GM13977 (cell line): Measurements from ENCODE around the gene SUPT16H.

Experiments used
- DNase-seq: peaks from one replicate; pipeline ENCODE4 v3.0.0; 2012; ENCODE audit warnings: low spot score
- in situ Hi-C: fragments of 300-500 bp; cut with MboI; formaldehyde crosslinking; loops from one replicate; pipeline ENCODE4 v1.12.0; 2022; ENCODE audit warnings: low sequenced_read_pairs, low pct_unique_long_range_greater_than_20kb, mixed read lengths, inconsistent platforms; ENCODE audit not compliant: unreplicated experiment
- TF ChIP-seq, protein P1 (sequence below): IDR thresholded peaks from 2 replicates; pipeline ENCODE4 v1.5.1; 2012; ENCODE audit warnings: mild to moderate bottlenecking, control low read depth; ENCODE audit not compliant: insufficient read depth; ENCODE audit errors: extremely low read depth, missing control alignments

The SUPT16H gene

DNA sequence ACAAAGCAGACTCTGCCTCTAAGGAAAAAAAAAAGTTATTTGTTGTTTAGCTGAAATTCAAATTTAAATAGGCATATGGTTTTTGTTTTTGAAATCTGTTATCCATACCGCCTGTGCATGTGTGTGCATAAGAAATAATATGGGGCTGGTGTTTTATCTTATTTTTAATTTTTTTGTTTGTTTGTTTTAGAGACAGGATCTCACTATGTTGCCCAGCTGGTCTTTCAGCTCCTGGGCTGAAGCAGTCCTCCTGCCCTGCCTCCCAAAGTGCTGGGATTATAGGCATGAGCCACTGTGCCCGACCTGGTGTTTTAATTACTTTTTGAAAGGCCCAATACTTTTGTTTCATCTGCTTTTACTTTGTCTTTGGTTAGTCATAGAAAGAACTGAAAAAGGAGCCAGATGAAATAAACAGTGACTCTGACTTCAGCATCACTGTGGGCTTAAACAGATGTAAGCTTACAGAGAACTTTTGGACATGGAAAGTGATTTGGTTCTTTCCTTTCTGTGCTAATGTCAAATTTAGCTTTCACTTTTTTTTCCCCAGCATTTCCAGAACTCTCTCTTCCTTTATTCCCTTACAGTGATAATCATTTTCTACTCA lies 37.2 kb downstream of the SUPT16H start:
- in situ Hi-C loops, result no loop called here
- TF ChIP-seq, protein P1, sequence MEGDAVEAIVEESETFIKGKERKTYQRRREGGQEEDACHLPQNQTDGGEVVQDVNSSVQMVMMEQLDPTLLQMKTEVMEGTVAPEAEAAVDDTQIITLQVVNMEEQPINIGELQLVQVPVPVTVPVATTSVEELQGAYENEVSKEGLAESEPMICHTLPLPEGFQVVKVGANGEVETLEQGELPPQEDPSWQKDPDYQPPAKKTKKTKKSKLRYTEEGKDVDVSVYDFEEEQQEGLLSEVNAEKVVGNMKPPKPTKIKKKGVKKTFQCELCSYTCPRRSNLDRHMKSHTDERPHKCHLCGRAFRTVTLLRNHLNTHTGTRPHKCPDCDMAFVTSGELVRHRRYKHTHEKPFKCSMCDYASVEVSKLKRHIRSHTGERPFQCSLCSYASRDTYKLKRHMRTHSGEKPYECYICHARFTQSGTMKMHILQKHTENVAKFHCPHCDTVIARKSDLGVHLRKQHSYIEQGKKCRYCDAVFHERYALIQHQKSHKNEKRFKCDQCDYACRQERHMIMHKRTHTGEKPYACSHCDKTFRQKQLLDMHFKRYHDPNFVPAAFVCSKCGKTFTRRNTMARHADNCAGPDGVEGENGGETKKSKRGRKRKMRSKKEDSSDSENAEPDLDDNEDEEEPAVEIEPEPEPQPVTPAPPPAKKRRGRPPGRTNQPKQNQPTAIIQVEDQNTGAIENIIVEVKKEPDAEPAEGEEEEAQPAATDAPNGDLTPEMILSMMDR, result no peak
- no peak for DNase-seq

DNA sequence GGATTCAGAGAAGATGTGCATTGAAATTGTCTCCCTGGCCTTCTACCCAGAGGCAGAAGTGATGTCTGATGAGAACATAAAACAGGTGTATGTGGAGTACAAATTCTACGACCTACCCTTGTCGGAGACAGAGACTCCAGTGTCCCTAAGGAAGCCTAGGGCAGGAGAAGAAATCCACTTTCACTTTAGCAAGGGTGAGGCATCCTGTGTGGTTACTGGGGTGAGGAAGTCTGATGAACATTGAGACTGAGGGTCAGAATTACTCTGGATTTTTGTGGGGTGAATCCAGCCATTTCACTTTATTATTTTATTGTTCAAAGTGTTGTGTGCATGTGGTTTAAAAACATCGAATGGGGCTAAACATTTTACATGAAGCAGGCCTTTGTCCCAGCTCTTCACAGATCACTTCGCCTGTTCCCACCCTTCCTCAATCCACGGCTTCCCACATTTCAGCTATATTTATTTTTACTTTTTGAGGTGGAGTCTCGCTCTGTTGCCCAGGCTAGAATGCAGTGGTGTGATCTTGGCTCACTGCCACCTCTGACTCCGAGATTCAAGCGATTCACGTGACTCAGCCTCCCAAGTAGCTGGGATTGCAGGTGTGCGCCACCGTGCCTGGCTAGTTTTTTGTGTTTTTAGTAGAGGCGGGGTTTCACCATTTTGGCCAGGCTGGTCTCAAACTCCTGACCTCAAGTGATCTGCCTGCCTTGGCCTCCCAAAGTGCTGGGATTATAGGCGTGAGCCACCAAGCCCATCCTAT lies 40.6 kb downstream of the SUPT16H start:
- in situ Hi-C loops, result no loop called here
- DNase-seq, result no peak
- TF ChIP-seq, protein P1, result no peak

DNA sequence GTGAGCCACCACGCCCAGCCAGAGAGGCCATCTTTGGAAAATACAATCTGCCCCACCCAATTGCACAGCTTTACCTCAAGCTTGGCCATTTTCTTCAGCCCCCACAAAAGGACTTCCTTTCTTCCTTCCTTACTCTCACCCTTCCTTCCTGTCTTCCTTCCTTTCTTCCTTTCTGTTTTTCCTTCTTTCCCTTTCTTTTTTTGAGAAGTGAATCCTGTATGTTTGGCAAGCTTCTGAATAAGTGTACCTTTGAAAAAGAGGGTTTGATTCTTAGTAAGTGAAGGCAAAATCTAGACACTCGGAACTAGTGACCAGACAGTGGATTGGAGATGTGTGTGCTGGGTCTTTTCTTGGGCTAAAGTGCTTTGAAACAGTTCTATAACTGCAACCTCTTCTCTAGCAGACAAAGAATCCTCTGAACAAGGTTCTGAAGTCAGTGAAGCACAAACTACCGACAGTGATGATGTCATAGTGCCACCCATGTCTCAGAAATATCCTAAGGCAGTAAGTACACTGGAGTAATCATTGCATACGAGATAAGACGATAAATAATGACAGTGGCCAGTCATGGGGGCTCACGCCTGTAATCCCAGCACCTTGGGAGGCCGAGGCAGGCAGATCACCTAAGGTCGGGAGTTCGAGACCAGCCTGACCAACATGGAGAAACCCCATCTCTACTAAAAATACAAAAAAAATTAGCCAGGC lies 49.5 kb downstream of the SUPT16H start:
- DNase-seq, result no peak
- in situ Hi-C loops, result no loop called here
- TF ChIP-seq, protein P1, result no peak

DNA sequence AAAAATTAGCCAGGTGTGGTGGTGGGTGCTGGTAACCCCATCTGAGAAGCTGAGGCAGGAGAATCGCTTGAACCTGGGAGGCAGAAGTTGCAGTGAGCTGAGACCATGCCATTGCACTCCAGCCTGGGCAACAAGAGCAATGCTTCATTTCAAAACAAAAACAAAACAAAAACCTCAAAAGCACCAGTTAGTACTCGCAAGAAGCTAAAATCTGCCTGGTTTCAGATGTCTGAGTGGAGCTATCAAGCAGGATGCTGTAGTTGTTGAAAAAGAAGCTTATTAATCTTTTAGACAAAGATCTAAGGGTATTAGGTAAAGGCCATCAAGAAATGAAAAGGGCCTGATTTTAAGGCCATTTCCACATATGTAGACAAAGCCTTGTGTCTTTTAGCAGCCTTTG lies 50.9 kb downstream of the SUPT16H start:
- in situ Hi-C loops, result no loop called here
- DNase-seq, result no peak
- TF ChIP-seq, protein P1, result no peak

DNA sequence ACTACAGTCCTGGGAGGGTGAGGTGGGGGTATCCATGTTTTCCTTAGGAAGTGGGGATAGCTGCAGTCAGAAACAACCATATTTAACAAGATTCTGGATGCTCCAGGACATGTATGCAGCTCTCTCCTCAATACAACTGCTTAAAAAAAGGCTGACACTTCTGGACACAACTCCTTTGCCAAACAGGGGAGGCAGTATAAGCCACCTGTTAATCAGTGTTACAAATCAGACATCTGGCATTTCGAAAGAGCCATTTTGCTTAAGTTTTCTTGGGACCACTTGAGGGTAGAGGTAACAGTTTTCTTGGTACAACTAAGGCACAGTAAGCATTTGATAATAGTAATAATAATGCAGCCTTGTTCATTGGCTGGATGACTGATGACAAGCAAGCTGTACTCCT lies 56.8 kb downstream of the SUPT16H start:
- DNase-seq, result no peak
- TF ChIP-seq, protein P1, result no peak
- in situ Hi-C loops, result no loop called here

DNA sequence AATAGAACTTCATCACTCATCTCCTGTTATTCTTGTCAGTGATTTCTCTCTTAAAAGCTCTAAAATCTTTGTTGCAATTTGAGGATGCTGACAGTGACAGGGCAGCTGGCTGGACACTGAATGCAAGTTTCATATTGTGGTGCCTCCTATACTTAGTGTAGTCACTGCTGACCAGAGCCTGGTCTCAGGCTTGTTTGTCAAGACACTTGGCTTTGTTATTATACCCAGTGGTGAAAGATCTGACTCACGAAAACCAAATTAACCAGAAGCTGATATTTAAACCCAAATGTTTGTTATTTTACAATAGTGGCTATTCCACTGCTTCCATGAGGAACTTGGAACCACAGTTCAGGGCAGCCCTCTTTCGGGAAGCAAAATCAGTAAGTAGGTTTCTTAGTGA lies 61.1 kb downstream of the SUPT16H start:
- no peak for DNase-seq
- in situ Hi-C loops, result no loop called here
- TF ChIP-seq, protein P1, result no peak
